GM12873 (cell line): ENCODE results near the gene TMEM167B.

Experiments
- TF ChIP-seq, protein P1 (sequence below): IDR thresholded peaks from 2 replicates; pipeline ENCODE4 v1.5.1; 2012; ENCODE audit warnings: low read depth, mild to moderate bottlenecking, moderate library complexity, low read length, control low read depth; ENCODE audit not compliant: insufficient read depth; ENCODE audit errors: missing control alignments

Gene TMEM167B

GRCh38 chr1:109083923-109084322 lies 6.6 kb upstream of the TMEM167B start:
- TF ChIP-seq, protein P1, sequence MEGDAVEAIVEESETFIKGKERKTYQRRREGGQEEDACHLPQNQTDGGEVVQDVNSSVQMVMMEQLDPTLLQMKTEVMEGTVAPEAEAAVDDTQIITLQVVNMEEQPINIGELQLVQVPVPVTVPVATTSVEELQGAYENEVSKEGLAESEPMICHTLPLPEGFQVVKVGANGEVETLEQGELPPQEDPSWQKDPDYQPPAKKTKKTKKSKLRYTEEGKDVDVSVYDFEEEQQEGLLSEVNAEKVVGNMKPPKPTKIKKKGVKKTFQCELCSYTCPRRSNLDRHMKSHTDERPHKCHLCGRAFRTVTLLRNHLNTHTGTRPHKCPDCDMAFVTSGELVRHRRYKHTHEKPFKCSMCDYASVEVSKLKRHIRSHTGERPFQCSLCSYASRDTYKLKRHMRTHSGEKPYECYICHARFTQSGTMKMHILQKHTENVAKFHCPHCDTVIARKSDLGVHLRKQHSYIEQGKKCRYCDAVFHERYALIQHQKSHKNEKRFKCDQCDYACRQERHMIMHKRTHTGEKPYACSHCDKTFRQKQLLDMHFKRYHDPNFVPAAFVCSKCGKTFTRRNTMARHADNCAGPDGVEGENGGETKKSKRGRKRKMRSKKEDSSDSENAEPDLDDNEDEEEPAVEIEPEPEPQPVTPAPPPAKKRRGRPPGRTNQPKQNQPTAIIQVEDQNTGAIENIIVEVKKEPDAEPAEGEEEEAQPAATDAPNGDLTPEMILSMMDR = no peak

- TF ChIP-seq, protein P1 = no peak
Observed at GRCh38 chr1:109084563-109085517, 5.7 kb upstream of the TMEM167B start.

- TF ChIP-seq, protein P1 = peak; percentile 58
Observed at GRCh38 chr1:109089242-109090015, 1.1 kb upstream of the TMEM167B start.

- TF ChIP-seq, protein P1 = no peak
Observed at GRCh38 chr1:109091078-109091838, 694 bp downstream of the TMEM167B start.

DNA sequence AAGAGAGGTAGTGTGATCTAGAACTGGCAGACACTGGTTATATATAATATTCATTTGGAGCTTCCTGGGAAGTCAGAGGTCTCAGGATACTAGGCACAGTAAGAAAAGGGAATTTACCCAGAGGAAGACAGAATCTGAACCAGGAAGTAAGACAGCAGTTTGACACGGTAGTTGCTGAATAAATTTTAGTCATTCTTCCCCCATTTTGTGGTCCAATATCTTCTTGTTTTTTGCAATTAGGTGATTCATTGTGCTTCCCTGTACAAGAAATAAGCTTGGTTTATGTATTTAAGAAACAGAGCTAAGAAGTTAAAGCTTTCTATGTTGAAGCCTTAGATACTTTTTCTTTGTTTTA lies 1.3 kb downstream of the TMEM167B start:
- TF ChIP-seq, protein P1 = no peak

- TF ChIP-seq, protein P1 = no peak
Observed at GRCh38 chr1:109094377-109094803, 3.8 kb downstream of the TMEM167B start.
